T follicular helper cell (primary cell): Measurements from ENCODE around the gene UFD1.
"Not testable (repeated sequence)": the region's sequence is repeated elsewhere in the genome, so short reads cannot be mapped to it uniquely, and the experiment has no call there.

ENCODE experiments used
- DNase-seq: peaks from one replicate; pipeline ENCODE4 v3.0.0-alpha.2; 2020; ENCODE audit warnings: low read depth

The UFD1 gene

GRCh38 chr22:19449422-19449767, 29.6 kb downstream of the UFD1 start:
- no peak for DNase-seq

GRCh38 chr22:19448739-19449421, 30.1 kb downstream of the UFD1 start:
- no peak for DNase-seq

- DNase-seq: peak; percentile 7
Measured at GRCh38 chr22:19448076-19448607, 30.9 kb downstream of the UFD1 start.

- peak; percentile 84 for DNase-seq
Measured at GRCh38 chr22:19447330-19448075, 31.5 kb downstream of the UFD1 start, which contains the start of gene C22orf39. C22orf39 (minus strand) TSS chr22:19447711; CDS start chr22:19447688, 23 bp downstream.

GRCh38 chr22:19446603-19447329, 32.2 kb downstream of the UFD1 start:
- DNase-seq: no peak

GRCh38 chr22:19445279-19445982, 33.6 kb downstream of the UFD1 start:
- DNase-seq: not testable (repeated sequence)

- DNase-seq: no peak
Measured at GRCh38 chr22:19443544-19444211, 35.3 kb downstream of the UFD1 start.

- no peak for DNase-seq
Measured at GRCh38 chr22:19442166-19442565, 36.8 kb downstream of the UFD1 start.

GRCh38 chr22:19440411-19441195, 38.4 kb downstream of the UFD1 start:
- DNase-seq: no peak

- no peak for DNase-seq
Measured at GRCh38 chr22:19438298-19438697, 40.7 kb downstream of the UFD1 start.

GRCh38 chr22:19436444-19437161, 42.4 kb downstream of the UFD1 start:
- not testable (repeated sequence) for DNase-seq

- no peak for DNase-seq
Measured at GRCh38 chr22:19434829-19435580, 44.0 kb downstream of the UFD1 start.

GRCh38 chr22:19434401-19434800, 44.6 kb downstream of the UFD1 start:
- no peak for DNase-seq

- peak; percentile 66 for DNase-seq
Measured at GRCh38 chr22:19432133-19432851, 46.7 kb downstream of the UFD1 start, which contains the start of gene MRPL40. MRPL40 (plus strand) TSS chr22:19432545; CDS start chr22:19432555, 10 bp downstream.

GRCh38 chr22:19431649-19432132, 47.3 kb downstream of the UFD1 start, which contains the start of gene HIRA:
HIRA (minus strand) TSS chr22:19431733; CDS start chr22:19431476, 257 bp downstream.
- peak; percentile 71 for DNase-seq

GRCh38 chr22:19430890-19431541, 48.0 kb downstream of the UFD1 start:
- no peak for DNase-seq
